D721Med (cell line): ENCODE results near the gene EIF3M.

Experiments
- DNase-seq: peaks from one replicate; pipeline ENCODE4 v3.0.0; 2011; ENCODE audit warnings: low spot score; ENCODE audit not compliant: insufficient read length
- FAIRE-seq: peaks from 2 replicates; lab custom pipeline; 2011; peaks lifted over from hg19 to GRCh38; lab: Jason Lieb, UNC
- CTCF ChIP-seq: IDR thresholded peaks from 2 replicates; pipeline ENCODE4 v1.5.1; 2012; ENCODE audit warnings: mild to moderate bottlenecking, control low read depth; ENCODE audit not compliant: insufficient read depth; ENCODE audit errors: missing control alignments

Gene EIF3M

GRCh38 chr11:32562839-32563599 lies 20.6 kb upstream of the EIF3M start:
- no peak for TF ChIP-seq CTCF
- DNase-seq (no peak), FAIRE-seq (no peak)

- DNase-seq (no peak), FAIRE-seq (no peak)
- TF ChIP-seq CTCF: no peak
Observed at GRCh38 chr11:32563600-32563959, 20.1 kb upstream of the EIF3M start.

- FAIRE-seq (no peak), DNase-seq (no peak)
Observed at GRCh38 chr11:32566517-32566916, 17.1 kb upstream of the EIF3M start.

GRCh38 chr11:32567154-32567553 lies 16.5 kb upstream of the EIF3M start:
- DNase-seq: no peak
- TF ChIP-seq CTCF: no peak
- no peak for FAIRE-seq

More at GRCh38 chr11:32566517-32566916, 17.1 kb upstream of the EIF3M start:
- no peak for TF ChIP-seq CTCF

- TF ChIP-seq CTCF: no peak
Observed at GRCh38 chr11:32569313-32569881, 14.2 kb upstream of the EIF3M start.

GRCh38 chr11:32571039-32571438 lies 12.6 kb upstream of the EIF3M start:
- DNase-seq: no peak
- TF ChIP-seq CTCF: no peak
- no peak for FAIRE-seq

More at GRCh38 chr11:32569313-32569881, 14.2 kb upstream of the EIF3M start:
- FAIRE-seq: no peak
- DNase-seq: no peak

- no peak for TF ChIP-seq CTCF
- no peak for FAIRE-seq
- DNase-seq: no peak
Observed at GRCh38 chr11:32573228-32573627, 10.4 kb upstream of the EIF3M start.
